NCI-H187 (cell line): ENCODE measurements around the gene ECHDC1.
"Not testable (repeated sequence)": the region's sequence is repeated elsewhere in the genome, so short reads cannot be mapped to it uniquely, and the experiment has no call there.

ENCODE experiments used
- DNase-seq, 2 experiments: peaks; one replicate each; lab custom pipeline; 2025; lab: John Stamatoyannopoulos, UW

The ECHDC1 gene, protein sequence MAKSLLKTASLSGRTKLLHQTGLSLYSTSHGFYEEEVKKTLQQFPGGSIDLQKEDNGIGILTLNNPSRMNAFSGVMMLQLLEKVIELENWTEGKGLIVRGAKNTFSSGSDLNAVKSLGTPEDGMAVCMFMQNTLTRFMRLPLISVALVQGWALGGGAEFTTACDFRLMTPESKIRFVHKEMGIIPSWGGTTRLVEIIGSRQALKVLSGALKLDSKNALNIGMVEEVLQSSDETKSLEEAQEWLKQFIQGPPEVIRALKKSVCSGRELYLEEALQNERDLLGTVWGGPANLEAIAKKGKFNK

DNA sequence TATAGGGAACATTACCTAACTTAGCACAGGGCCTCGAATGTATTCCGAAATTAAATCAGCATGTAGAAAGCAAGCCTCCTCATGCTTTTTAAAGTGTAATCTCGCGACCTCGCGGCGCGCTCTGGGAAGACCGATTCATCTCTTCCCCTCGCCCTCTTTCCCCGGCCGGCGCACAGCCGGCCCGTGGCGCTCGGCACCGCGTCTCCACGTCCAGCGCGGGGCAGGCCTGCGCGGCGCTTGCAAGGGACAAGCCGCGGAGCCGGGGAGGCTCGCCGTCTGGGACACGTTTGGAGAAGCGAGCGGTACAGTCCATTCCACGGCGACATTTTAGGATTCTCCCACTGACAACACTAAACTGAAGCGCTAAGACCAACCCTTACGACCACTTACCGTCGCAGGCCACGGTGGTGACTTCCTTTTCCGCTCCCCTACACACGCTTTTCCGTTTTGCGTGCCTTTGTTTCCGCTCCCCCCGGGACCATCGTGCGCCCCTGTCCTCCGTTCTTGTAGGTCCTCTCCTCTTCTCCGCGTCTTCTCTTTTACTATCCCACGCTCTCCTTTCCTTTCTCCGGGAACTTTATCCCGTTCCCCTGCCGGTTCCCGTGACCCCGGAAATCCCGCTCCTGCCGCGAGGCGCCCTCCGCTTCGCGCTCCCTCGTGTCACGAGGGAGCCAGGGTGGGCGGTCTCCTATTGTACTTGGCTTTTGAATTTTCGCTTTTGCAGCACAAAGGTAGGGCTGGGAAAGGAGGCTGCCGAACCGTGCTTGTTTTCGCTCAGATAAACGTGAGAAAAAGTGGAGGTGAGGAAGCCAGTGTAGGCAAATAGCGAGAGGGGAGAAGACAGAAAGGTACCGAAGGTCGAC is at the start of gene ECHDC1:
ECHDC1 (minus strand) TSS at position 664 of the 863 bp plus-strand sequence. CDS start 12,581 bp downstream, outside the sequence.
- peak; percentile 55 to 60 for DNase-seq

- no peak for DNase-seq
Measured at GRCh38 chr6:127392301-127392700, 48.9 kb upstream of the ECHDC1 start.

GRCh38 chr6:127391094-127391953 is 47.9 kb upstream of the ECHDC1 start:
- DNase-seq, result no peak

GRCh38 chr6:127389706-127390105 is 46.3 kb upstream of the ECHDC1 start:
- no peak for DNase-seq

- no peak for DNase-seq
Measured at GRCh38 chr6:127385668-127386430, 42.4 kb upstream of the ECHDC1 start.

DNA sequence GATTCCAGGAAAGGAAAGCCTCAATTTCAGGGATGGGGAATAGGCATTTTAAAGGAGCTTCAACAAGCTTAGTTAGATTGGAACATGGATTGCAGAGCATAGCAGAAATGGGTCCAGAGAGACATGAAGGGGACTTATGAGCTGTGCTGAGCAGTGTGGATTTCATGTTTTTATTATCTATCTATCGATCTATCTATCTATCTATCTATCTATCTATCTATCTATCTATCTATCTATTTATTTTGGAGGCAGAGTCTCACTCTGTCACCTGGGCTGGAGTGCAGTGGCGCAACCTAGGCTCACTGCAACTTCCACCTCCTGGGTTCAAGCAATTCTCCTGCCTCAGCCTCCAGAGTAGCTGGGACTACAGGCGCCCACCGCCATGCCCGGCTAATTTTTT is 41.4 kb upstream of the ECHDC1 start:
- DNase-seq, result not testable (repeated sequence)

GRCh38 chr6:127383988-127384387 is 40.6 kb upstream of the ECHDC1 start:
- no peak for DNase-seq

- DNase-seq, result no peak
Measured at GRCh38 chr6:127382413-127382812, 39.0 kb upstream of the ECHDC1 start.

DNA sequence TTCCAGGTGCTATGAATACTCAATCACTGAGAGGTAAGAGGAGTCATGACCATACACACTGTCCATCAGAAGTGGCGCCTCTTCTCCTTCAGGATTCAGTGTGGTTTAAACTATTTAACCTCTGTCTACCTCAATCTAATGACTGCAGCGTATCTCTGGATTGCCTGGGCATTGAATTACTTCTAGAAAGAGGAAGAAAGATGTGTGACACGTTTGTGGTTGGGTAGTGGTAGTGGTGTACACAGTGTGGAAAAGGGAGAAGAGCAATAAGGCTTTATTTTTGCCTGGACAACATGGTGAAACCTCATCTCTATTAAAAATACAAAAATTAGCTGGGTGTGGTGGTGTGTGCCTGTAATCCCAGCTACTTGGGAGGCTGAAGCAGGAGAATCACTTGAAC is 38.0 kb upstream of the ECHDC1 start:
- DNase-seq, result no peak

GRCh38 chr6:127376685-127377084 is 33.3 kb upstream of the ECHDC1 start:
- DNase-seq, result no peak

GRCh38 chr6:127367023-127367375 is 23.6 kb upstream of the ECHDC1 start:
- DNase-seq, result no peak

GRCh38 chr6:127366282-127367022 is 23.0 kb upstream of the ECHDC1 start:
- no peak for DNase-seq

DNA sequence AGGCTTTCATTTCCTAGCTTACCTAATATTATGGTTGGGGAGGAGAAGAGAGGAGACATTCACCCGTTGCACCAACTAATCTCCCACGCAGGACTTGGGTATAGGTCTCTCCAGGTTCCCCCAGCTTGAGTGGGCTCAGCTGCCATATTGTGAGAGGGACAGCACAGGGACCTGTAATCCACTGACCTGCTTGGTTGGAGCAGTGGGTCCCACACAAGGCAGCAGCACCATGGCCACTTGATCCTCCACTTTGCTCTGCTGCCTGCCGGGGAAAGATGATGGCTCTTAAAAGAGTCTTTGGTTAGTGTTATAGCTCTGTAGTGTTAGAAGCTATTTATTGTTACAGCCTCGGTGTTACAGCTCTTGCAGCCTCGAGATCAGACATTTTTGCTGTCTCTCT is 22.5 kb upstream of the ECHDC1 start:
- DNase-seq, result no peak

GRCh38 chr6:127352524-127352923 is 9.1 kb upstream of the ECHDC1 start:
- no peak for DNase-seq

- no peak for DNase-seq
Measured at GRCh38 chr6:127349980-127350379, 6.6 kb upstream of the ECHDC1 start.

- DNase-seq, result no peak
Measured at GRCh38 chr6:127348028-127348661, 4.7 kb upstream of the ECHDC1 start.

- DNase-seq, result no peak
Measured at GRCh38 chr6:127347178-127347577, 3.8 kb upstream of the ECHDC1 start.

DNA sequence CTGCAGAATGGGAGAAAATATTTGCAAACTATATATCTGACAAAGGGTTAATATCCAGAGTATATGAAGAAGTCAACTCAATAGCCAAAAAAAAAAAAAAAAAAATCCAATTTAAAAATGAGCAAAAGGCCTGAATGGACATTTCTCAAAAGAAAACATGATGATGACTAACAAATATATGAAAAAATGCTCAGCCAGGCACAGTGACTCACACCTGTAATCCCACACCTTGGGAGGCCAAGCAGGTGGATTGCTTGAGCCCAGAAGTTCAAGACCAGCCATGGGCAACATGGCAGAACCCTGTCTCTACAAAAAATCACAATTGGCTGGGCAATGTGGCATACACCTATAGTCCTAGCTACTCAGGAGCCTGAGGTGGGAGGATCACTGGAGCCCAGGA is 2.1 kb upstream of the ECHDC1 start:
- no peak for DNase-seq

DNA sequence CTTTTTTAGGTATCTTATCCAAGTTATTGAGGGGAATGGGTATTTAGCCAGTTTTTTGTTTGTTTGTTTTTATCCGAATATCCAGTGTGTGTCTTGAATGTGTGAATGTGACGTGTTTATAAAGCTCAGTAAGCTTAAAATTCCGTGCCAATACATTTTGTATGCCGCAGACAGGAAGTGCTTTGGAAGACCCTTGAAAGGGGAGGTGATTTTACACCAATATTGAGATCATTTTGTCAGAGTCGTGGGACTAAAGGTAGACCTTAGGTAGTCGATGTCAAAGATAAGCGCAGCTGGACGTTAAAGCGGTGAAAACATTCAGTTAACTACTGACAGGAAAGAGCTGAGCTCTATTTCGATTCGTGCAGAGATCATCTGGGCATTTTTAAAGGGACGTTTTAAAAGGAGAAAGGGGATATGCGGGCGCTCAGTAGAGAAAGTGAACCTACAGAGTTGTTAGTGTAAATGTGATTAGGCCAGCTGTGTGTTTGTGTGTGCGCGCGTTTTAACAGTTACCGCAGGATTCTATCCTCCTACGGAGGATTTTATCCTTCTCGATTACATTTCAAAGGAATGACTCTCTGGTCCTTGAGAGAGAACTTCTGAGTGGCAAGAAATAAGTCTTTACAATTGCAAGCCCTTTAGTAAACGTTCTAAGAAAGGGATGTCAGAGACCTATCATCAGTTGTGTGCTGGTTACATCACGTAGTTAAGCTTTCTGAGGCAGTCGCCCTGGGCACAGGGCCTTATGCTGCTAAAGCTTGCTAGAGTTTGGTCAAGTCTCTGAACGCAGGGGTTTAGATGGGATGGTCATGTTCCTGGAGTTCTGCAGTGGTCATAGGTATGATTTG is 625 bp upstream of the ECHDC1 start:
- DNase-seq, result peak in 1 of 2 experiments; percentile 41
